ENCODE results near the gene CROCC2.

CROCC2 gene

DNA sequence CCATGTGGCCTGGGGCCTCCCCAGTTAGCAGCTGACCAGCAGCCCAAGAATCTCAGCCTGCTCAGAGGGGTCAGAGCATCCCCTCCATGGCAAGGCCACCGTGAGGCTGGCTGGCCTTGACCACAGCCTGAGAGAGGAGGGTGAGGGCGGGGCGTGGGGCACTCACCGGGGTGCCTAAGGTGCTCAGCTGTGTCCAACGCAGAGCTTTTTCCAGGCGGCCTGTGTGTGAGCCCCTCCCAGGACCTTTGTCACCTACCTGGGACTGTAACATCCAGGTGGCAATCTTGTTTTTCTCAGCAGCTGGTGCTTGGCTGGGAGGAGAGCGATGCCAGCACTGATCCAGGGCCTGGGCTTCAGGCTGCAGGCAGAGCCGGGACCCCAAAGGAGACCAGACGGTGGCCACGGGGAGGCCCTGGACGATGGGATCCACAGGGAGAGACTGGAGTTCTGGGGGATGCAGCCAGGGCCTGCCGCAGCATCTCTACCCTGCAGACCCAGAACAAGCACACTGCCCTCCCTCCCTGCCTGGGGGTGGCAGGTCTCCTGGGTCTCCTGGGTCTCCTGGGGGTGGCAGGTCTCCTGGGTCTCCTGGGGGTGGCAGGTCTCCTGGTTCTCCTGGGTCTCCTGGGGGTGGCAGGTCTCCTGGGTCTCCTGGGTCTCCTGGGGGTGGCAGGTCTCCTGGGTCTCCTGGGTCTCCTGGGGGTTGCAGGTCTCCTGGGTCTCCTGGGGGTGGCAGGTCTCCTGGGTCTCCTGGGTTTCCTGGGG, 104.6 kb downstream of the CROCC2 start:
- FAIRE-seq = no peak
- DNase-seq (ENCODE audit: low spot score) = no peak

DNA sequence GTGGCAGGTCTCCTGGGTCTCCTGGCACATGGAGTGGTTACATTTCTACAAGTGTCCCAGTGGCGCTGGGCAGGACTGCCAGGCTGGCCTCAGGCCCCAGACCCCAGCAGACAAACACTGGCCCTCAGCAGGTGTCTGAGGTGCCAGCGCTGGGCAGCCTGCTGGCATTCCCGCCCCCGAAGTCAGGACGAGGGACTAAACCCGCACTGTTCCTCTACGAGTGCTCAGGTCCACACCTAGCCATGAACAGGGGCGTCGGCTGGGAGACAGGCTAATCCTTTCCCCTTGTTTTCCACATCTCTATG, 105.1 kb downstream of the CROCC2 start:
- FAIRE-seq (no peak), DNase-seq (ENCODE audit: low spot score) (no peak)

DNA sequence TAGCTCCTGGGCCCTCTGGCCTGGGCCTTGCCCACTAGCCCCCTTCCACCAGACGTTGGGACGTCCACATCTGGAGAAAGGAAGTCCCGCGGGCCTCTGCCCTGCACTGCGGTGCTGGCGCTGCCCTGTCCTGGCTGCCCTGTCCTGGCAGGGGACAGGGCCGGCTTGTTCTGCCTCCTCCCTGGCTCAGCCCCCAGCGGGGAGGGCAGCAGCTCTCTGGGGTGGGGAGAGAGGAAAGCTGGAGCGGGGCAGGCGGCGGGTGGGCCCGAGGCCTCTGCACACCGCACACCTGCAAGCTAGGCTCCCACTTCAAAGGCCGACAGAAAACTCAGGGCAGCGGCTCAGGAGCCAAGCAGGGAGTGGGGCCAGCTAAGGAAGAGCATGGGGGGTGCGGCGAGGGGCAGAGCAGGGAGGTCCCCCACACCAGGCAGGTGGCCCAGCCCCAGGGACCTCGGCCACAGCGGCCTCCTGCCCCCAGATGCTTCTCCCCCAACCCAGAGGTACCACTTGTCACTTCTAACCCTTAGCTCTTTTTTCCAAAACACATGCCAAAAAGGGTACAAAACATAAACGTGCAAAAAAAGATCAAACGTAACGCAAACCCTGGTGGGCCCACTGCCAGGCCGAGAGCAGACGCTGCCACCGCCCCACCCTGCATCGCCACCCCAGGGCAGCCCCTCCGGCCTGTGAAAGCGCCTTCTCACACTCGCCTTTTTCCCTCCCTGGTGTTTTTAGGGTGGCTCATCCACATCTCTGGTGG, 105.8 kb downstream of the CROCC2 start:
- FAIRE-seq (no peak), DNase-seq (ENCODE audit: low spot score) (no peak)

DNA sequence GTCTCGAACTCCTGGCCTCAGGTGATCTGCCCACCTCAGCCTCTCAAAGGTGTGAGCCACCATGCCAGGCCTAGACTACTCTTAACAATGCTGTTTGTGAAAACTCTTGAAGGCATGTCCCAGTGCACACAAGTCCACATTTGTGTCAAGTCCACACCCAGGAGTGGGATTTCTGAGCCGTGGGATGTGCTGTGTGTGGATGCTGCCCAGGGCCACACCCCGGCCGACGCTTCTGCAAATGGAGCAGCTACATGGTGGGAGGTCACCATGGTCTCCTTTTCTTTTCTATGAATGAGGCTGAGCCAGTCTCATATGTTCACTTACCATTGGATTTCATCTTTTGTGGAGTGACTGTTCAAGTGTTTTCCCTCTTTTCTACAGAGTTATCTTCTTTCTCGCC, 108.1 kb downstream of the CROCC2 start:
- no peak for FAIRE-seq
- DNase-seq (ENCODE audit: low spot score) = no peak

DNA sequence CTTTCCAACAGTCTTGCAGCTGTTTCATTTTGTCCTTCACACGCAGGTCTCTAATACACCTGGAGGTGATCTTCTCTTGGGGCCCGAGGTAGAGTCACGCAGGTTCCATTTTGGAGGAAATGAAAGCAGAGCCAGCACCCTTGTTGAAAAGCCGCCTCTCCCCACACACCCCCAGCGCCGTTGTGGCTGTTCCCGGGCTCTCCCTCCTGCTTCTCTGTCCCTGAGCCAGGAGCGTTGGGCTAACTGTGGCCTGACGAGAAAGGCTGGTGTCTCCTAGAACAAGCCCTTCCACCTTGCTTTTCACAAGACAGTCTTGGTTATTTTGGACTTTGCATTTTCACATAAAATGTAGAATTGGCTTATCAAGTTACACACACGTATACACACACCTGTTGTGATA, 108.6 kb downstream of the CROCC2 start:
- FAIRE-seq (no peak), DNase-seq (ENCODE audit: low spot score) (no peak)

DNA sequence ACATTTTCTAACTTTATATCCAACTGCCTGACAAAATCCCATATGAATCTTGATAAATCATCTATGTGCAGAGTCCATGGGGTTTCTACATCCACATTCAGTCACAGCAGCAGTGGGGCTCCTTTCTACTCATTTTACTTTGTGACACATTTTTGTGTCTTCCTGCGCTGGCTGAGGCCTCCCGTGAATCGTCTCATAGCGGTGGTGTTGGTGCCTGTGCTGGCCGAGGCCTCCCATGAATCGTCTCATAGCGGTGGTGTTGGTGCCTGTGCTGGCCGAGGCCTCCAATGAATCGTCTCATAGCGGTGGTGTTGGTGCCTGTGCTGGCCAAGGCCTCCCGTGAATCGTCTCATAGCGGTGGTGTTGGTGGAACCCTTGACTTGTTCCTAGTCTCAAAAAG, 109.3 kb downstream of the CROCC2 start:
- DNase-seq (ENCODE audit: low spot score) (no peak), FAIRE-seq (no peak)

DNA sequence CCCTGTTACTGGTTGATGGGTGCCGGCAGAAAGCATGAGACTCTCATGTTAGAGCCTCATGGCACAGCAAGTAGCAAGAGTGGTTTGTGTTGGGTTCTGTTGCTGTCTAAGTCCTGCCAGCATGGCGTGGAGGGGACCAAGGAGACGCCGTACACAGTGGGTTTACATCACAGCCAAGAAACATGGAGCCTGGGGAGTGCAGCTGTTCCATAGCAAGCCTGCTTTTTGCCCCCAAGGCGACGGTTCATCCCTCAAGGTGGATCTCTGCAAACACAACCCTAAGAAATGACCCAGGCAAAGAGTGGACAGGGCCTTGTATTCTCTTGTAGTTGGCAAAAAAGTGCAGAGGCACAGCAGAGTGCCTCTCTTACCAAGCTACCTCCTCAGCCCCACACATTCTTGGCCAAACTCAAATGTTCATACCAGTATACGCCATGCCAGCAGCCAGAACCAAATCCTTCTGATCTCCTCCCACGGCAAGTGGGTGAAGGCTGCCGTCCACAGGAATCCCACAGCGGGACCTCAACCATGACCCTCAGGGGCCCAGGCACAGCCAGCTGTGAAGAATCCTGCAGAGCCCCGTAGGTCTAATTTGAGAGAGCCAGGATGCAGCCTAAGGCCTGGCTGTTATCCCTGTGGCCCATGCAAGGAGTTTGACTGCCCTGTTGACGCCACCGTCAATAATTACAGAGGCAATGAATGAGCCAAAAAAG, 111.2 kb downstream of the CROCC2 start:
- DNase-seq (ENCODE audit: low spot score) (no peak), FAIRE-seq (no peak)

DNA sequence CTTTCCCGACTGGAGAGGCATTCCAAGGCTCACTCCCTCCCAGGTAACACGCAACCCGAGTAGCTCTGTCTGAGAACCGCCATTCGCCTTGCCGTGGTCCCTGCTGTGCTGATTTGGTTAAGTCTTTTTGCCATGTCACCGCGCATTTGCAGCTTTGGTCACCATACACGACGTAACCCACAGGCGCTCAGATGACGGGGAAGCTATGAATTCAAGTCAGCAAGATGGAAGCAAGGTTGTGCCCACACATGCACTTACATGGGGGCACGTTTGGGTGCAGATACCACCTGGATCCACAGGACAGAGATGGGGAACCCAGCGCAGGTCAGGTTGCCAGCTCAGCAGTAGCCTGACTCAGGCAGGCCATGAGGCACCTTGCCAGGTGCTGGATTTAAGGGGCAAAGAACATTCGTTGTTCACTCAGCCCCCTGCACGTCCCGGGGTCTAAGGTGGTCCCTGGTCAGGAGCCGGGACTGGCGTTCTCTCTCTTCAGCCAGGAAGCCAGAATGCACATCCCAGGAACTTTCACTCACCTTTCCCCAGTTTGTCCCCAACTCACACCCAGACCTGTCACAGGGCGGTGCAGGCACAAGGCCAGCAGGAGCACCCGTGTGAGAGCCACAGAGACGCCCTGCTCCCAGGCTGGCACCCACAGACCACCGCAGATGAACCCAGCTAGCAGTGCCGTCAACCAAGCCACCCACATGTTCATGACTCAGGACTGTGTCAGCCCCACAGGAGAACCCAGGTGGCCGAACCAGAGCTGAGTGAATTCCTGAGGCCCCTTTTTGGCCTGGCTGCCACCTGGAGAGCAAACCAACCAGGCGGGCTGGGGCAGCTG, 112.1 kb downstream of the CROCC2 start:
- no peak for FAIRE-seq
- no peak for DNase-seq (ENCODE audit: low spot score)

DNA sequence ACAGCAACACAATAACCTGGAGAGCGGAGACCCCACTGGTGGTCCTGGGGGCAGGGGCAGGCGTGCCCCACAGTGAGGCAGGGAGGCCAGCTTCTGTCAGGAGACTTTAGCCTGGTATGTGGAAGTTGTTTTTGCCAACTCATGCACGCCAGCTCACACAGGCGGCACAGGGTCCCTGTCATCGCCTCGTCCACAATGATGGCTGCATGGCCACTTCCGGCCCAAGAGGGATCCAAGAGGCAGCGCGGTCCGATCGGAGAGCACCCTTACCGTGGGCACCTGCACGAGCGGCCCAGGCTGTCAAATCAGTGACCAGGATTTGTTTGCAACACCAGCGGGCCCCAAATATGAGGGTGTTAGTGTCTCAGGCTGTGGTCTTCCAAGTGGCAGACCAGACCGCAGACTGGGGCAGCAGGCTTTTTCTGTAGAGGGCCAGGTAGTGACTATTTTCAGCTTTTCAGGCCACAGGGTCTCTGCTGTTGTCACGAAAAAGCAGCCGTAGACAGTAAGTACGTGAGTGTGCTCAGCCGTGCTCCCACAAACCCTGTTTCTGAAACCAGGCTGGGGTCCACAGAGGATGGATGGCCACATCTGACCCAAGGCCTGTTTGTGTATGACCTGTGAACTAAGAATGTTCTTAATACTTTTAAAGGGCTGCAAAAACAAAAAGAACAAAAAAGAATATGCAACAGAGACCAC, 113.5 kb downstream of the CROCC2 start:
- DNase-seq (ENCODE audit: low spot score) (no peak), FAIRE-seq (no peak)

DNA sequence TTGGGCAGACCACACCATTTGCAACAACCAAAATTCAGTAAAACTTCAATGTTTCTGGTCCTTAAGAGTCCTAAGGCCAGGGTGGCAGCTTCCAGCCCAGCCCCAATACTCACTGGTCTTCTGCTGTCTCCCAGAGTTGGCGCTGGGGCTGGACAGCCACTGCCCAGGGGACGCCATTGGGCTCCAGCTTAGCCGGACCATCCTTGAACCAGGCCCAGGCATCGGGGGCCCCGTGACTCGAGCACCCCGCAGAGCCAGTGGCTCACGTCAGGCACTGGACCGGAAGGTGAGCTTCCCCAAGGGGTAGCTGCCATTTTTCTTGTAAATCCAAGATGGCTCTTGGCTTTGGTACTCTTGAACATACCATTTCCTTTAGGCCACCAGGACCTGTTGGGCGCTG, 114.1 kb downstream of the CROCC2 start:
- FAIRE-seq (no peak), DNase-seq (ENCODE audit: low spot score) (no peak)

DNA sequence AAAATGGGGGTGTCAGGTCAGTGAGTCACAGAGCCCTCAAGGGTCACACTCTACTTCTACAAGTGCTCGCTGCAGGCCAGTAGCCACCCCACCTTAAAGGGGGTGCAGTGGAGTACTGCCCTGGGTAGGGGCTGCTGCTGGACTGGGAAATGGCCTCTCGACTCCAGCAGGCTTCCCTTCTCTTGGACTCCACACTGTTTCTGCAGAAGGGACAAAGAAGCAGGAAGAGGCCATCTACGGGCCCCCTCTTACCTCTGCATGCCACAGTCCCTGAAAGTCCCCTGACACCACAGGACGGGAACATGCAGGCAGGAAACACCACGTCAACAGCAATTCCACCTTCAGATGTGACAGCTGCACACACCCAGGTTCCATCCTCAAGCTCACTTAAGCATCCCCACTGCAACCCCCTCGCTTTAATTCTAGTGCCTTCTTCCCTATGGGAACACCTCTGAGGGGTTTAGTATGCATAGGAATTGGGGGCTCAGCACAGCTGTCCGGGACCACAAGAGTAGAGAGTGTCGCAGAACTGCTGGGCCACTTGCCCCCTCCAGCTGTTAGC, 114.6 kb downstream of the CROCC2 start:
- no peak for FAIRE-seq
- DNase-seq (ENCODE audit: low spot score) = no peak

DNA sequence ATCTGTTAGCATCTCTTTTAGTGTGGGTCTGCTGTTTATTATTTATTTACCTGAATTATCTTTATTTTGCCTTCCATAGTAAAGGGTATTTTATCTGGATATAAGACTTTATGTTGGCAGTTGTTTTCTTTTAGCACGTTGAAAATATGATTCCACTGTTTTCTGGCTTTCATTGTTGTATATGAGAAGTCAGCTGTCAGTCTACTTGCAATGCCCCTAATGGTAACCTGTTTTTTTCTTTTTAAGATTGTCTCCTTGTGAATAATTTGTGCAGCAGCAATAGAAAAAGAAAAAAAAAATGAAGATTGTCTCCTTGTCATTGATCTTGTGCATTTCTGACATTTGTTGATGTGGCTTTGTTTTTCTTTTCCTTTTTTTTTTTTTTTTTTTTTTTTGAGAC, 119.5 kb downstream of the CROCC2 start:
- no peak for DNase-seq (ENCODE audit: low spot score)

DNA sequence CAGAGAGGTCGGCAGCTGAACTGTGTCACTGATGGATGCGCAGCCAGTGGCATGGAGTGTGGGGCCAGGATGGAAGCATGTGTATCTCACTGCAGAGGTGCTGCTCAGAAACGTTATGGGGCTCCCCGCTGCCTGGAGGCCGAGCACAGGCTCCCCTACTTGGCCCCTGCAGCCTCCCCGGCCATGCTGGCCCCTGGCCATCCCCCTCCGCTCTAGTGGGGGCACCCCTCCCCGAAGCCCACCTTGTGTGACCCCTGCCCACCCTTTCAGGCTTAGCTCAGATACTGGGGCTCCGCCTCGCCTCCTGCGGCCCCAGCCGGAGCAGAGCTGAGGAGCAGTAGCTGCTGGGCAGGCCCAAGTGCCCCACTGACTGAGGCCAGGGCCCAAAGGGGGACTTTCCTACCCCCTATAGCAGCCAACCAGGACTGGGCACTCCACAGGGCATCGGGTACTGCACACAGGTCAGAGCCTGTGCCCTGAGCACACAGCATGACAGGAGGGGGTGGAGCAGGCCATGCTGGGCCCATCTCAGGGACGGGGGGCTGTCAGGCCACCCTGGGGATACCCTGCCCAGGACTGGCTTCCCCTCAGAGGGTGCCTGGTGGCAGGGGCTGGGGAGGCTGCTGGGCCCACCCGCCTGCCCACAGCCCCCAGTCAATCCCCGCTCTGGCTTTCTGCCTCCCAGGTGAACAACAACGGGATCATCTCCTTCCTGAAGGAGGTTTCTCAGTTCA, 123.6 kb downstream of the CROCC2 start:
- no peak for FAIRE-seq
- DNase-seq (ENCODE audit: low spot score) = no peak

More for the DNA sequence above, 119.5 kb downstream of the CROCC2 start:
- FAIRE-seq = no peak

DNA sequence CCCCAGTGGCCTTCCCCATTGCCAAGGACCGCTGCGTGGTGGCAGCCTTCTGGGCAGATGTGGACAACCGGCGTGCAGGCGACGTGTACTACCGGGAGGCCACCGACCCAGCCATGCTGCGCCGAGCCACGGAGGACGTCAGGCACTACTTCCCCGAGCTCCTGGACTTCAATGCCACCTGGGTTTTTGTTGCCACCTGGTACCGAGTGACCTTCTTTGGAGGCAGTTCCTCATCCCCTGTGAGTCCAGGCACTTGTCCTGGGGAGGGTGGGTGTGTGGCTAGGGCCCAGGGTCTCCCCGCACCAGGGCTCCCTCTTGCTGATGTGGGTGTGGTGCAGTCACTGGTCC, 124.2 kb downstream of the CROCC2 start:
- FAIRE-seq (no peak), DNase-seq (ENCODE audit: low spot score) (no peak)

DNA sequence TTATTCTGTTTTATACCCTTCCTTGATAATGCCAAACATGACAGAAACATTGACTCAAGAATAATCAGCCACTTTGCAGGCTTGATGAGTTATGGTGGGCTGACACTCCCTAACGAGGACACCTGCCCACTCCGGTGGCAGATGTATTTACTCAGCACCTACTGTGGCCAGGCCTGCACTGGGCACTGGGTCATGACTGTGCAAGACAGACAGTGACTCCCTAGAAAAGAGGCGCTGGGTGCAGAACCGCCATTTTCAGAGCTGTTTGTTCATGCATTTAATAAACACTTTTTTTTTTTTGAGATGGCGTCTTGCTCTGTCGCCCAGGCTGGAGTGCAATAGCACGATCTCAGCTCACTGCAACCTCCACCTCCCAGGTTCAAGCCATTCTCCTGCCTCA, 124.7 kb downstream of the CROCC2 start:
- FAIRE-seq (no peak), DNase-seq (ENCODE audit: low spot score) (no peak)

DNA sequence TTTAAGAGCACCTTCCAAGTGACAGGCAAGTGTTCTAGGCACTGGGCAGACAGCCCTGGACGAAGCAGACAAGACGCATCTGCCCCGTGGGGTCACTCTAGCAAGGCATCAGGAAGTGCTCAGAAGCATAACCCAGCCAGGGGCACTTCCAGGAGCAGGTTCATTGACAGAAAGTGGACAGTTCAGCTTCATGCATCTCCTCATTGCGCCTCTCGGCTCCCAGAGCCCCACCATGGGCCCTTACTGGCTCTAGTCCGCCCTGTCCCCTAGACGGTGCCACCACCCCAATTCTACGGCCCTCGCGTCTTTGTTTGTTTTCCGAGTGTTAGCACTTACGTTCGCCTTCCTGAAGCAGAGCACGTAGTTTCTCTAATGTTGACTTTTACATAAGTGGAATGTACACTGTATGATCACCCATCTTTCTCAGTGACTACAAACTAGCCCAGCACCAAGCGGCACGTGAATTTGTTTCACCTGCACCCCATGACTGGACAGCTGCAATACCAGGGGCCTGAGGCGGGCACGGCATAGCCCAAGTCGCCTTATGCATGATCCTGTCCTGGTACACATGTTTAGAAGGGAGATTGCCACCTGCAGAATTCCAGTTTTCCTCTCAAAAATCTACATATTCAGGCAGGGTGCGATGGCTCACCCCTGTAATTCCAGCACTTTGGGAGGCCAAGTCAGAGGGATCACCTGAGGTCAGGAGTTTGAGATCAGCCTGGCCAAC, 125.5 kb downstream of the CROCC2 start:
- FAIRE-seq = no peak
- DNase-seq (ENCODE audit: low spot score) = no peak

DNA sequence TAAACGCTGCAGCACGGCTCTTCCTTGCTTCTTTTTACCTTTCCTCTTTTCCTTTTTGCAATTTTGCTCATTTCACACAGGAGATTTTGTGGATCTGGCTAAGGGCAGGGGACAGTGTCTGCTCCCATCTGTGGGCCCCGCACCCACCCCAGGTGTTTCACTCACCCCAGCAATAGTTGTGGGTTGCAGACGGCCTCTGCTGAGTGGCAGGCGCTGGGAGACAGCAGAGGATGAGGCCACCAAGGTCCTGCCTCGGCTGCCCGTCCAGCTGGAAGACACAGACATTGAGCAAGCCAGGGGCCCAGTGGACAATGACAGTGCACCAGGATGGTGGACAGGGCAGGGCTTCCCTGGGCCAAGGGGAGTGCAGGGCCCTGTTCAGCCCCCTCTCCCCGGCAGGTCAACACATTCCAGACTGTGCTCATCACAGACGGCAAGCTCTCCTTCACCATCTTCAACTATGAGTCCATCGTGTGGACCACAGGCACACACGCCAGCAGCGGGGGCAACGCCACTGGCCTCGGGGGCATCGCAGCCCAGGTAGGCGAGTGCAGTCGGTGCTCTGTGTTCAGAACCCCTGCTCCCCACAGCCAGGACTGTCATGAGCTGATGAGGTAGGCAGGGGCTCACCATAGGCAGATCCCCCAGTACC, 127.3 kb downstream of the CROCC2 start:
- DNase-seq (ENCODE audit: low spot score) = no peak
- FAIRE-seq = no peak

DNA sequence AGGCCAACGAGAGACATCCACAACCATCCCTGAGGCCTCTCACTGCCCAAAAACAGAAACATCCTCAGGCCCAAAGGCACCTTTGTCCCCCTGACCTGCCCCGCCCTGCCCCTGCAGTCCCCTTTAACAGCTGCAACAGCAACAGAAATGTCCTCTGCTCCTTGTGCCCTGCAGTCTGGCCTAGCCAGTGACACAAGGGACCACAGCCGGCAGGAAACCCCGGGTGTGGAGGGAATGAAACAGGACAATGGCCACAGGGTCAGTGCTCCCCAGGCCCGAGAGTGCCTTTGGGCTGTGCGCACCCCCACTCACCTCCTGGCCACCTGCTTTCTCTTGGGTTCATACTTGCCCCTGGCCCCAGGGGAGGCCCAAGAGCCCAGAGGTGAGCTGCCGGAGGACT, 127.9 kb downstream of the CROCC2 start:
- FAIRE-seq = no peak
- no peak for DNase-seq (ENCODE audit: low spot score)
